ENCODE measurements around the gene PRX. TPM values are rescaled to one million over a fixed set of nuclear protein-coding genes. Genes with fewer than 3 reads are reported as not detected.

PRX gene
- polyA plus RNA-seq, 1 donor (not counting 4 experiments of a cell fraction or from before 2014, with no cell fraction given) = 0.42 TPM

- no peaks in the 10 kb centered on the region for H3K9me1 ChIP-seq (ENCODE audit: control insufficient read depth, extremely low read depth, insufficient read depth, low read length)
- H3K27ac ChIP-seq (ENCODE audit: control insufficient read depth, insufficient read depth, low read length) = no peak overlapping the region
- no peak overlapping the region for H3K4me2 ChIP-seq (ENCODE audit: control insufficient read depth, extremely low read depth, insufficient read depth, low read depth, low read length)
- H4K20me1 ChIP-seq (ENCODE audit: control insufficient read depth, extremely low read depth, insufficient read depth, low read length) = no peaks in the 10 kb centered on the region
- H3K27me3 ChIP-seq (ENCODE audit: control insufficient read depth, extremely low read depth, insufficient read depth, low read length) = no peaks in the 10 kb centered on the region
- no peak overlapping the region for H3K9ac ChIP-seq (ENCODE audit: control insufficient read depth, extremely low read depth, insufficient read depth, low read length)
- dilution Hi-C loops (cut with MboI; ENCODE audit: extremely low pct_ligation_motif_present, low sequenced_read_pairs) = no loop called here
- no peak overlapping the region for H2AFZ ChIP-seq (ENCODE audit: control insufficient read depth, low read length)
- H3K79me2 ChIP-seq (ENCODE audit: control insufficient read depth, insufficient read depth, low read length) = no peaks in the 10 kb centered on the region
- DNase-seq (ENCODE audit: low read depth, low spot score) = no peak
- peaks cover 5% of the 10 kb centered on the region for H3K4me1 ChIP-seq (ENCODE audit: control insufficient read depth, extremely low read depth, insufficient read depth, low read length)
- no peaks in the 10 kb centered on the region for H3K36me3 ChIP-seq (ENCODE audit: control insufficient read depth in 2 of 2, extremely low read depth in 1 of 2, insufficient read depth in 2 of 2, low read length in 2 of 2)
- H3K9me3 ChIP-seq (ENCODE audit: control insufficient read depth, low read depth, low read length) = no peaks in the 10 kb centered on the region
- no peak for FAIRE-seq
- TF ChIP-seq EZH2 (IDR thresholded peaks at IDR 0.05; ENCODE audit: low read length) (no peak), CTCF (optimal IDR thresholded peaks at IDR 0.05 in 1 of 3, IDR thresholded peaks at IDR 0.05 in 1 of 3, conservative IDR thresholded peaks at IDR 0.05 in 1 of 3; ENCODE audit: extremely low read depth in 1 of 3, insufficient read depth in 2 of 3, low read length in 3 of 3) (no peak)
- H3K4me3 ChIP-seq (ENCODE audit: control insufficient read depth in 2 of 3, extremely low read depth in 1 of 3, insufficient read depth in 2 of 3, low read depth in 1 of 3, low read length in 3 of 3) = no peak overlapping the region
Measured at GRCh38 chr19:40388481-40388880, 24.7 kb downstream of the PRX start.

- dilution Hi-C loops (cut with MboI; ENCODE audit: extremely low pct_ligation_motif_present, low sequenced_read_pairs) = no loop called here
- no peaks in the 10 kb centered on the region for H3K27me3 ChIP-seq (ENCODE audit: control insufficient read depth, extremely low read depth, insufficient read depth, low read length)
- FAIRE-seq (no peak), DNase-seq (ENCODE audit: low read depth, low spot score) (no peak)
- H3K4me1 ChIP-seq (ENCODE audit: control insufficient read depth, extremely low read depth, insufficient read depth, low read length) = peaks cover 2% of the 10 kb centered on the region
- H3K4me2 ChIP-seq (ENCODE audit: control insufficient read depth, extremely low read depth, insufficient read depth, low read depth, low read length) = no peak overlapping the region
- H4K20me1 ChIP-seq (ENCODE audit: control insufficient read depth, extremely low read depth, insufficient read depth, low read length) = no peaks in the 10 kb centered on the region
- H3K4me3 ChIP-seq (ENCODE audit: control insufficient read depth in 2 of 3, extremely low read depth in 1 of 3, insufficient read depth in 2 of 3, low read depth in 1 of 3, low read length in 3 of 3) = no peak overlapping the region
- no peak overlapping the region for H2AFZ ChIP-seq (ENCODE audit: control insufficient read depth, low read length)
- no peak overlapping the region for H3K27ac ChIP-seq (ENCODE audit: control insufficient read depth, insufficient read depth, low read length)
- TF ChIP-seq EZH2 (IDR thresholded peaks at IDR 0.05; ENCODE audit: low read length) = no peak
- TF ChIP-seq CTCF (optimal IDR thresholded peaks at IDR 0.05 in 1 of 3, IDR thresholded peaks at IDR 0.05 in 1 of 3, conservative IDR thresholded peaks at IDR 0.05 in 1 of 3; ENCODE audit: extremely low read depth in 1 of 3, insufficient read depth in 2 of 3, low read length in 3 of 3) = no peak
- H3K79me2 ChIP-seq (ENCODE audit: control insufficient read depth, insufficient read depth, low read length) = no peaks in the 10 kb centered on the region
- H3K9me3 ChIP-seq (ENCODE audit: control insufficient read depth, low read depth, low read length) = no peaks in the 10 kb centered on the region
- no peaks in the 10 kb centered on the region for H3K36me3 ChIP-seq (ENCODE audit: control insufficient read depth in 2 of 2, extremely low read depth in 1 of 2, insufficient read depth in 2 of 2, low read length in 2 of 2)
- H3K9ac ChIP-seq (ENCODE audit: control insufficient read depth, extremely low read depth, insufficient read depth, low read length) = no peak overlapping the region
- no peaks in the 10 kb centered on the region for H3K9me1 ChIP-seq (ENCODE audit: control insufficient read depth, extremely low read depth, insufficient read depth, low read length)
Measured at GRCh38 chr19:40387155-40387554, 26.0 kb downstream of the PRX start.

Data from keratinocyte (primary cell).